Spleen (tissue), 7 donors: ENCODE data around the gene PACS2.

Experiments
- CTCF ChIP-seq, 11 experiments: fragments of 200-600 bp in 7 of 11; fragments of 450-650 bp in 4 of 11; sonication (generic) in 4 of 11; IDR thresholded peaks in 8 of 11; conservative IDR thresholded peaks in 3 of 11; 1 replicate in 7 of 11; 2 replicates in 4 of 11; pipeline versions ENCODE4 v1.4.0 to v1.8.0; 2016 to 2021; ENCODE audit warnings: antibody characterized with exemption in 11 of 11, inconsistent platforms in 4 of 11, mild to moderate bottlenecking in 1 of 11
- POLR2A ChIP-seq, 3 donors: fragments of 450-650 bp; IDR thresholded peaks; one replicate each; pipeline ENCODE4 v1.5.1; 2017; ENCODE audit warnings: antibody characterized with exemption in 3 of 3, mild to moderate bottlenecking in 1 of 3
- donor health status: DM: no; HTN: no; CAD: no; lungs with moderate emphysema.
- donor health status: DM: no; HTN: no; CAD: no.
- donor health status: DM: no; HTN: no; CAD: no.

- no peak for TF ChIP-seq CTCF (IDR thresholded peaks at IDR 0.05 in 8 of 11, conservative IDR thresholded peaks at IDR 0.05 in 3 of 11)
- TF ChIP-seq POLR2A (IDR thresholded peaks at IDR 0.05) = no peak
These were observed 32.5 kb downstream of the PACS2 start for GRCh38 chr14:105346876-105347586.
